GM12878 (cell line): ENCODE measurements around the gene SLC7A1. TPM values are rescaled to one million over a fixed set of nuclear protein-coding genes. Genes with fewer than 3 reads are reported as not detected.

Experiments
- ATAC-seq: fragments of 200-7000 bp; cut with Tn5 transposase; 3 replicates; pipeline ENCODE4 v1.9.1; 2020; ENCODE audit warnings: mild to moderate bottlenecking, moderate library complexity
- BruUV-seq: library from RNA; stranded (reverse); fragments of 400-500 nt; replicated peaks from 2 replicates; lab custom pipeline; 2021; lab: Mats Ljungman, UMichigan
- CTCF ChIA-PET: fragments of 300-600 bp; sonication (Branson Sonifier 250); formaldehyde crosslinking; extraction: SDS; loops from one replicate; lab custom pipeline; 2021; ENCODE audit warnings: inconsistent platforms; lab: Yijun Ruan, JAX
- POLR2A ChIA-PET: fragments of 350-600 bp; formaldehyde crosslinking; extraction: SDS; loops from one replicate; lab custom pipeline; 2021; ENCODE audit warnings: inconsistent platforms; lab: Charles Lee
- RAD21 ChIA-PET: fragments of 300-600 bp; sonication (Branson Sonifier 250); formaldehyde crosslinking; loops from one replicate; lab custom pipeline; 2023; ENCODE audit warnings: antibody characterized with exemption; ENCODE audit not compliant: unreplicated experiment; lab: Charles Lee
- SMC1A ChIA-PET: fragments of 300-600 bp; sonication (Branson Sonifier 250); formaldehyde crosslinking; loops from one replicate; lab custom pipeline; 2023; ENCODE audit not compliant: unreplicated experiment, uncharacterized antibody; lab: Charles Lee
- DNase-seq: peaks from one replicate; pipeline ENCODE4 v3.0.0-alpha.2; 2011; ENCODE audit warnings: low read depth, low spot score
- FAIRE-seq: peaks from 3 replicates; lab custom pipeline; 2011; peaks lifted over from hg19 to GRCh38; lab: Jason Lieb, UNC
- H2AFZ ChIP-seq: 2 replicates; pipeline ENCODE4 v1.6.0; 2011; ENCODE audit warnings: low read depth, low read length, control low read depth; ENCODE audit not compliant: control insufficient read depth
- H3K27ac ChIP-seq: 2 replicates; pipeline ENCODE4 v1.5.1; 2011; ENCODE audit warnings: control low read depth; ENCODE audit not compliant: control insufficient read depth, insufficient read depth
- H3K27me3 ChIP-seq, 2 experiments: replicated peaks in 1 of 2; 2 replicates each; pipeline versions ENCODE4 v1.6.0 to v1.6.1; 2011; ENCODE audit warnings: low read length in 1 of 2; ENCODE audit not compliant: control insufficient read depth in 2 of 2, insufficient read depth in 2 of 2
- H3K36me3 ChIP-seq, 2 experiments: 2 replicates each; pipeline ENCODE4 v1.5.1; 2011; ENCODE audit warnings: low read length in 1 of 2; ENCODE audit not compliant: control insufficient read depth in 2 of 2, insufficient read depth in 2 of 2
- H3K4me1 ChIP-seq: 2 replicates; pipeline ENCODE4 v1.6.1; 2011; ENCODE audit warnings: mild to moderate bottlenecking, low read length, moderate library complexity, mixed read lengths; ENCODE audit not compliant: control insufficient read depth, insufficient read depth
- H3K4me2 ChIP-seq: 2 replicates; pipeline ENCODE4 v1.6.0; 2011; ENCODE audit warnings: control low read depth; ENCODE audit not compliant: control insufficient read depth, insufficient read depth
- H3K4me3 ChIP-seq: fragments of 200-600 bp; sonication (generic); 2 replicates; pipeline ENCODE4 v1.5.1; 2016
- H3K79me2 ChIP-seq: 2 replicates; pipeline ENCODE4 v1.6.0; 2011; ENCODE audit warnings: low read length; ENCODE audit not compliant: control insufficient read depth, insufficient read depth
- H3K9ac ChIP-seq: 2 replicates; pipeline ENCODE4 v1.8.0; 2011; ENCODE audit warnings: low read length, control low read depth, mixed read lengths; ENCODE audit not compliant: control insufficient read depth, insufficient read depth
- H3K9me3 ChIP-seq: replicated peaks from 3 replicates; pipeline ENCODE4 v1.5.1; 2011; ENCODE audit warnings: mild to moderate bottlenecking, low read length; ENCODE audit not compliant: control insufficient read depth, insufficient read depth
- H4K20me1 ChIP-seq: 2 replicates; pipeline ENCODE4 v1.6.0; 2011; ENCODE audit not compliant: control insufficient read depth, insufficient read depth
- IKZF2 ChIP-seq, 2 experiments: fragments of 450-650 bp; IDR thresholded peaks; 2 replicates each; pipeline ENCODE4 v1.6.1; 2017; ENCODE audit warnings: mild to moderate bottlenecking in 2 of 2, moderate library complexity in 2 of 2
- KAT2A ChIP-seq: conservative IDR thresholded peaks from 2 replicates; pipeline ENCODE4 v1.6.1; 2011; ENCODE audit warnings: low read depth, low read length; ENCODE audit not compliant: control insufficient read depth
- RCOR1 ChIP-seq: conservative IDR thresholded peaks from 2 replicates; pipeline ENCODE4 v1.6.1; 2012; ENCODE audit warnings: low read depth, low read length, improper control_type of control experiment
- SIX5 ChIP-seq: IDR thresholded peaks from 2 replicates; pipeline ENCODE4 v1.6.1; 2011; ENCODE audit warnings: mild to moderate bottlenecking, low read depth, low read length, moderate library complexity; ENCODE audit not compliant: severe bottlenecking
- whole genome bisulfite sequencing: methylation state at CpG from one replicate; pipeline ENCODE4 v1.1.6; 2016; ENCODE audit warnings: low lambda C conversion rate; ENCODE audit not compliant: insufficient replicate concordance, insufficient coverage; ENCODE audit errors: missing lambda C conversion rate; 5-methylcytosine and 5-hydroxymethylcytosine counted together
- in situ Hi-C: fragments of 300-500 bp; cut with MboI; formaldehyde crosslinking; loops from 9 replicates; pipeline ENCODE4 v1.14.3; 2018; ENCODE audit warnings: mixed read lengths
- intact Hi-C: fragments of 100-400 bp; cut with micrococcal nuclease; formaldehyde crosslinking; loops from one replicate; pipeline ENCODE4 v1.14.2; 2022; ENCODE audit not compliant: unreplicated experiment
- polyA plus RNA-seq, 11 experiments: library from polyadenylated mRNA; depleted of rRNA in 4 of 11; unstranded in 6 of 11; stranded (reverse) in 5 of 11; fragments of >200 nt; fragmentation: Nextera tagmentation in 4 of 11; fragmentation: Illumina TruSeq in 1 of 11; extraction: Ambion mirVana in 4 of 11; extraction: Trizol in 1 of 11; gene quantifications; 1 replicate in 1 of 11; 2 replicates in 10 of 11; pipeline versions ENCODE4 v1.2.1 to v1.2.3, GENCODE V29; 2011 to 2016; ENCODE audit warnings: inconsistent platforms in 2 of 11, missing spikeins in 2 of 11, low read depth in 1 of 11
- total RNA-seq, 4 experiments: library from RNA; depleted of rRNA in 3 of 4; stranded (reverse); fragments of >200 nt in 3 of 4; fragmentation: Illumina TruSeq in 1 of 4; extraction: Trizol in 1 of 4; gene quantifications; 2 replicates each; pipeline versions ENCODE4 v1.2.1 to v1.2.3, GENCODE V29; 2013 to 2021
- TF ChIP-seq, protein P1 (sequence below): fragments of 450-650 bp; IDR thresholded peaks from 2 replicates; pipeline ENCODE4 v1.6.1; 2017; ENCODE audit warnings: borderline replicate concordance
- TF ChIP-seq, protein P2 (sequence below): fragments of 450-650 bp; formaldehyde crosslinking; IDR thresholded peaks from 2 replicates; pipeline ENCODE4 v1.4.0; 2020; ENCODE audit warnings: mild to moderate bottlenecking, moderate library complexity
- TF ChIP-seq, protein P3 (sequence below): fragments of 150-350 bp; IDR thresholded peaks from 2 replicates; pipeline ENCODE4 v1.6.1; 2014; ENCODE audit warnings: mild to moderate bottlenecking, low read depth, low read length

SLC7A1 gene
- total and polyA plus RNA-seq, 10 of the 15 experiments (the other 5 are each of a cell fraction or from before 2014, with no cell fraction given), result 6.4 to 91.7 (median 23.4) TPM

DNA sequence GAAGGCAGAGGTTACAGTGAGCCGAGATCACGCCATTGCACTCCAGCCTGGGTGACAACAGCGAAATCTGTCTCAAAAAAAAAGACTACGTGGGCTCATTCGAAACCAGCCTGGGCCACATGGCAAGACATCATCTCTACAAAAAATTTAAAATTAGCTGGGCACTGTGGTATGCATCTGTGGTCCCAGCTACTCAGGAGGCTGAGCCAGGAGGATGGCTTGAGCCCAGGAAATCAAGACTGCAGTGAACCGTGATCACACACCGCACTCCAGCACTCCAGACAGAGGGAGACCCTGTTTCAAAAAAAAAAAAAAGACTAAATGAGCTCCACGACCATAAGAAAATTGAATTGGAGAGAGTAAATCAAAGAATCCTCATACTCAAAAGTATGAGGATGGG is 53.1 kb downstream of the SLC7A1 start:
- BruUV-seq, result no TSS peak
- intact Hi-C loops (no loop called here), in situ Hi-C loops (no loop called here)
- DNase-seq (no peak), ATAC-seq (no peak), FAIRE-seq (no peak)
- Histone ChIP-seq H3K9ac (no peak overlapping the region), H2AFZ (no peak overlapping the region), H3K9me3 (no peaks in the 10 kb centered on the region), H3K4me3 (no peak overlapping the region), H3K79me2 (peaks cover 18% of the 10 kb centered on the region), H3K36me3 (peaks cover 6 to 7% of the 10 kb centered on the region in 2 experiments; a peak in 3 of 4 replicates), H3K27ac (no peak overlapping the region), H3K27me3 (no peaks in the 10 kb centered on the region), H4K20me1 (0 out of 2 replicates have a peak, but pooled peaks cover 6% of the 10 kb centered on the region), H3K4me1 (peaks cover 13% of the 10 kb centered on the region), H3K4me2 (no peak overlapping the region)
- ChIA-PET POLR2A (interaction anchor here (0.6 to 0.7 kb wide), 2 partner anchors 263 to 470 kb away, joined by 3 read pairs; no protein-coding TSS in a partner anchor), CTCF (interaction anchor here (0.6 to 1.6 kb wide), 6 partner anchors 46 to 570 kb away, joined by 3 to 8 read pairs (median 4); no protein-coding TSS in a partner anchor), SMC1A (no interaction called here), RAD21 (interaction anchor here (1.0 to 1.6 kb wide), 5 partner anchors 32 to 573 kb away, joined by 3 to 6 read pairs (median 4); no protein-coding TSS in a partner anchor)
- WGBS, result 91% methylated on average over 8 of the region's 8 CpGs
- TF ChIP-seq KAT2A (no peak), SIX5 (no peak)
- TF ChIP-seq, protein P1, sequence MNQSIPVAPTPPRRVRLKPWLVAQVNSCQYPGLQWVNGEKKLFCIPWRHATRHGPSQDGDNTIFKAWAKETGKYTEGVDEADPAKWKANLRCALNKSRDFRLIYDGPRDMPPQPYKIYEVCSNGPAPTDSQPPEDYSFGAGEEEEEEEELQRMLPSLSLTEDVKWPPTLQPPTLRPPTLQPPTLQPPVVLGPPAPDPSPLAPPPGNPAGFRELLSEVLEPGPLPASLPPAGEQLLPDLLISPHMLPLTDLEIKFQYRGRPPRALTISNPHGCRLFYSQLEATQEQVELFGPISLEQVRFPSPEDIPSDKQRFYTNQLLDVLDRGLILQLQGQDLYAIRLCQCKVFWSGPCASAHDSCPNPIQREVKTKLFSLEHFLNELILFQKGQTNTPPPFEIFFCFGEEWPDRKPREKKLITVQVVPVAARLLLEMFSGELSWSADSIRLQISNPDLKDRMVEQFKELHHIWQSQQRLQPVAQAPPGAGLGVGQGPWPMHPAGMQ, result no peak

DNA sequence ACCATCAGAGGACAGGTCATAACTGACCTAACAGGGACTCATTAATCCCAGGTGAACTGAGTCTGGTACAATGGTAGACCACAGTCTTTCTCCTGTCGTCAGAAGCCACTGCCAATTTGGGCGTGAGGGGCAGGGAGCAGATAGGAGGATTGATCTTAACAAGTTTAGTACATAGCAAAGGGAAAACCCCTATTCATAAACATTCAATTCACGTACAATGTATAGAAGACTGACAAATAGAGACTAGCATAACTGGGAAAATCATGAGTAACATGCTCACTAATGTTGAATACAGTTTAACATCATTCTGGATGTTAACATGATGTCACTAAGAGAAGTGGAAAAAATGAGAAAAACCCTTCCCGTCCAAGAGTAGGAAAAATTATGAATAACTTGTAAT is 54.1 kb downstream of the SLC7A1 start:
- SMC1A ChIA-PET, result no interaction called here
- DNase-seq (no peak), FAIRE-seq (no peak), ATAC-seq (no peak)
- no TSS peak for BruUV-seq
- RAD21 ChIA-PET, result no interaction called here
- H2AFZ ChIP-seq, result no peak overlapping the region
- H3K4me3 ChIP-seq, result no peak overlapping the region
- WGBS, result 60% methylated on average over 4 of the region's 4 CpGs
- H3K79me2 ChIP-seq, result peaks cover 18% of the 10 kb centered on the region
- no peak overlapping the region for H3K27ac ChIP-seq
- H3K9me3 ChIP-seq, result no peaks in the 10 kb centered on the region
- H3K9ac ChIP-seq, result no peak overlapping the region
- H3K4me1 ChIP-seq, result peaks cover 13% of the 10 kb centered on the region
- POLR2A ChIA-PET, result no interaction called here
- intact Hi-C loops (no loop called here), in situ Hi-C loops (no loop called here)
- no peak overlapping the region for H3K4me2 ChIP-seq
- TF ChIP-seq, protein P2, sequence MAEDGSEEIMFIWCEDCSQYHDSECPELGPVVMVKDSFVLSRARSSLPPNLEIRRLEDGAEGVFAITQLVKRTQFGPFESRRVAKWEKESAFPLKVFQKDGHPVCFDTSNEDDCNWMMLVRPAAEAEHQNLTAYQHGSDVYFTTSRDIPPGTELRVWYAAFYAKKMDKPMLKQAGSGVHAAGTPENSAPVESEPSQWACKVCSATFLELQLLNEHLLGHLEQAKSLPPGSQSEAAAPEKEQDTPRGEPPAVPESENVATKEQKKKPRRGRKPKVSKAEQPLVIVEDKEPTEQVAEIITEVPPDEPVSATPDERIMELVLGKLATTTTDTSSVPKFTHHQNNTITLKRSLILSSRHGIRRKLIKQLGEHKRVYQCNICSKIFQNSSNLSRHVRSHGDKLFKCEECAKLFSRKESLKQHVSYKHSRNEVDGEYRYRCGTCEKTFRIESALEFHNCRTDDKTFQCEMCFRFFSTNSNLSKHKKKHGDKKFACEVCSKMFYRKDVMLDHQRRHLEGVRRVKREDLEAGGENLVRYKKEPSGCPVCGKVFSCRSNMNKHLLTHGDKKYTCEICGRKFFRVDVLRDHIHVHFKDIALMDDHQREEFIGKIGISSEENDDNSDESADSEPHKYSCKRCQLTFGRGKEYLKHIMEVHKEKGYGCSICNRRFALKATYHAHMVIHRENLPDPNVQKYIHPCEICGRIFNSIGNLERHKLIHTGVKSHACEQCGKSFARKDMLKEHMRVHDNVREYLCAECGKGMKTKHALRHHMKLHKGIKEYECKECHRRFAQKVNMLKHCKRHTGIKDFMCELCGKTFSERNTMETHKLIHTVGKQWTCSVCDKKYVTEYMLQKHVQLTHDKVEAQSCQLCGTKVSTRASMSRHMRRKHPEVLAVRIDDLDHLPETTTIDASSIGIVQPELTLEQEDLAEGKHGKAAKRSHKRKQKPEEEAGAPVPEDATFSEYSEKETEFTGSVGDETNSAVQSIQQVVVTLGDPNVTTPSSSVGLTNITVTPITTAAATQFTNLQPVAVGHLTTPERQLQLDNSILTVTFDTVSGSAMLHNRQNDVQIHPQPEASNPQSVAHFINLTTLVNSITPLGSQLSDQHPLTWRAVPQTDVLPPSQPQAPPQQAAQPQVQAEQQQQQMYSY (CRISPR knock-in tag), result no peak
- TF ChIP-seq, protein P3, sequence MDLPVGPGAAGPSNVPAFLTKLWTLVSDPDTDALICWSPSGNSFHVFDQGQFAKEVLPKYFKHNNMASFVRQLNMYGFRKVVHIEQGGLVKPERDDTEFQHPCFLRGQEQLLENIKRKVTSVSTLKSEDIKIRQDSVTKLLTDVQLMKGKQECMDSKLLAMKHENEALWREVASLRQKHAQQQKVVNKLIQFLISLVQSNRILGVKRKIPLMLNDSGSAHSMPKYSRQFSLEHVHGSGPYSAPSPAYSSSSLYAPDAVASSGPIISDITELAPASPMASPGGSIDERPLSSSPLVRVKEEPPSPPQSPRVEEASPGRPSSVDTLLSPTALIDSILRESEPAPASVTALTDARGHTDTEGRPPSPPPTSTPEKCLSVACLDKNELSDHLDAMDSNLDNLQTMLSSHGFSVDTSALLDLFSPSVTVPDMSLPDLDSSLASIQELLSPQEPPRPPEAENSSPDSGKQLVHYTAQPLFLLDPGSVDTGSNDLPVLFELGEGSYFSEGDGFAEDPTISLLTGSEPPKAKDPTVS, result no peak
- no peak for TF ChIP-seq IKZF2 (IDR thresholded peaks at IDR 0.05)
- TF ChIP-seq RCOR1, result no peak
- 0 out of 2 replicates have a peak, but pooled peaks cover 6% of the 10 kb centered on the region for H4K20me1 ChIP-seq
- CTCF ChIA-PET, result no interaction called here
- no peaks in the 10 kb centered on the region for H3K27me3 ChIP-seq
- peaks cover 2 to 7% of the 10 kb centered on the region in 2 experiments; a peak in 3 of 4 replicates for H3K36me3 ChIP-seq
